Measurements from ENCODE around the gene EPN3.

Gene EPN3

GRCh38 chr17:50572541-50572940 lies 40.0 kb downstream of the EPN3 start:
- DNase-seq: no peak

- DNase-seq: no peak
Measured at GRCh38 chr17:50573866-50574611, 41.5 kb downstream of the EPN3 start.

GRCh38 chr17:50575581-50576210 lies 43.2 kb downstream of the EPN3 start:
- DNase-seq: no peak

GRCh38 chr17:50576864-50577263 lies 44.3 kb downstream of the EPN3 start:
- no peak for DNase-seq

- DNase-seq: no peak
Measured at GRCh38 chr17:50577451-50577954, 45.0 kb downstream of the EPN3 start.

- DNase-seq: no peak
Measured at GRCh38 chr17:50578173-50578572, 45.6 kb downstream of the EPN3 start.

GRCh38 chr17:50579399-50579798 lies 46.9 kb downstream of the EPN3 start:
- DNase-seq: no peak

- no peak for DNase-seq
Measured at GRCh38 chr17:50580646-50581045, 48.1 kb downstream of the EPN3 start.

- DNase-seq: no peak
Measured at GRCh38 chr17:50581316-50581715, 48.8 kb downstream of the EPN3 start.

- no peak for DNase-seq
Measured at GRCh38 chr17:50582741-50583140, 50.2 kb downstream of the EPN3 start.

GRCh38 chr17:50583641-50584040 lies 51.1 kb downstream of the EPN3 start:
- no peak for DNase-seq

GRCh38 chr17:50584116-50584515 lies 51.6 kb downstream of the EPN3 start:
- DNase-seq: no peak

GRCh38 chr17:50584749-50585148 lies 52.2 kb downstream of the EPN3 start:
- no peak for DNase-seq

GRCh38 chr17:50585346-50585745 lies 52.8 kb downstream of the EPN3 start:
- no peak for DNase-seq

GRCh38 chr17:50585891-50586290 lies 53.4 kb downstream of the EPN3 start:
- no peak for DNase-seq

- no peak for DNase-seq
Measured at GRCh38 chr17:50586421-50587247, 54.1 kb downstream of the EPN3 start.

- no peak for DNase-seq
Measured at GRCh38 chr17:50587571-50587970, 55.0 kb downstream of the EPN3 start.

GRCh38 chr17:50588391-50589049 lies 56.0 kb downstream of the EPN3 start:
- no peak for DNase-seq

- DNase-seq: no peak
Measured at GRCh38 chr17:50589095-50589705, 56.7 kb downstream of the EPN3 start.

- DNase-seq: no peak
Measured at GRCh38 chr17:50590946-50591737, 58.6 kb downstream of the EPN3 start.

- DNase-seq: no peak
Measured at GRCh38 chr17:50593321-50593720, 60.8 kb downstream of the EPN3 start.
